Psoas muscle (tissue), 8 donors: Measurements from ENCODE around the gene SORCS3. TPM values are rescaled to one million over a fixed set of nuclear protein-coding genes. Genes with fewer than 3 reads are reported as not detected.

Source experiments
- ATAC-seq, 4 donors: fragments of 200-7000 bp; cut with Tn5 transposase; one replicate each; pipeline ENCODE4 v1.9.1; 2020; ENCODE audit warnings: moderate library complexity in 3 of 4, mild to moderate bottlenecking in 2 of 4
- DNase-seq, 2 donors: peaks; one replicate each; pipeline ENCODE4 v3.0.0-alpha.2; 2020
- H3K27ac ChIP-seq: fragments of 200-600 bp; one replicate; pipeline ENCODE4 v1.8.0; 2022
- H3K27me3 ChIP-seq, 3 donors: fragments of 200-600 bp in 1 of 3; one replicate each; pipeline versions ENCODE4 v1.6.1 to v1.8.0; 2013 to 2022; ENCODE audit warnings: low read length in 2 of 3, mild to moderate bottlenecking in 2 of 3, moderate library complexity in 1 of 3; ENCODE audit not compliant: insufficient read depth in 3 of 3
- H3K36me3 ChIP-seq, 2 donors: fragments of 200-600 bp in 1 of 2; one replicate each; pipeline versions ENCODE4 v1.6.1 to v1.8.0; 2013 to 2022; ENCODE audit warnings: low read depth in 1 of 2, mild to moderate bottlenecking in 1 of 2, moderate library complexity in 1 of 2; ENCODE audit not compliant: insufficient read depth in 1 of 2
- H3K4me1 ChIP-seq: fragments of 200-600 bp; one replicate; pipeline ENCODE4 v1.8.0; 2022
- H3K4me3 ChIP-seq: fragments of 200-600 bp; one replicate; pipeline ENCODE4 v1.8.0; 2022; ENCODE audit warnings: mild to moderate bottlenecking
- H3K9me3 ChIP-seq: fragments of 200-600 bp; one replicate; pipeline ENCODE4 v1.8.0; 2022
- WGBS, 3 donors: extraction: QIAGEN DNeasy Blood & Tissue Kit; methylation state at CpG; one replicate each; pipeline versions ENCODE4 v1.1.6 to v1.1.7; 2013; 5-methylcytosine and 5-hydroxymethylcytosine counted together
- intact Hi-C, 2 donors: fragments of 100-400 bp; cut with DNase I; formaldehyde crosslinking; loops; one replicate each; pipeline versions ENCODE4 v1.11.0 to v1.14.2; 2022
- polyA plus RNA-seq, 3 donors: library from polyadenylated mRNA; stranded (reverse); fragments of 200-250 nt; gene quantifications; one replicate each; pipeline ENCODE4 v1.2.3, GENCODE V29; 2013
- total RNA-seq, 4 donors: library from RNA; stranded (reverse); fragmentation: NEBNext Ultra II Directional in 2 of 4; extraction: Animal tissue kit (Norgen Biotek cat#: 25700) in 2 of 4; gene quantifications; one replicate each; pipeline versions ENCODE4 v1.2.1 to v1.2.4, GENCODE V29; 2021 to 2023
- TF ChIP-seq, protein P1 (sequence below): fragments of 200-600 bp; IDR thresholded peaks from one replicate; pipeline ENCODE4 v1.8.0; 2022; ENCODE audit warnings: antibody characterized with exemption
- donor health status: healthy with polysubstance abuse.
- donor health status: DM: no; HTN: no; CAD: no; lungs with moderate emphysema.
- donor health status: Bipolar disorder and iron deficiency.
- donor health status: healthy.
- donor health status: DM: yes; HTN: yes; CAD: no.
- donor health status: DM: no; HTN: no; CAD: no.
- donor health status: DM: no; HTN: no; CAD: no.
- donor health status: DM: yes; HTN: yes; CAD: no.

The SORCS3 gene
- total and polyA plus RNA-seq, 7 donors: 0.01 TPM; not detected in 6

DNA sequence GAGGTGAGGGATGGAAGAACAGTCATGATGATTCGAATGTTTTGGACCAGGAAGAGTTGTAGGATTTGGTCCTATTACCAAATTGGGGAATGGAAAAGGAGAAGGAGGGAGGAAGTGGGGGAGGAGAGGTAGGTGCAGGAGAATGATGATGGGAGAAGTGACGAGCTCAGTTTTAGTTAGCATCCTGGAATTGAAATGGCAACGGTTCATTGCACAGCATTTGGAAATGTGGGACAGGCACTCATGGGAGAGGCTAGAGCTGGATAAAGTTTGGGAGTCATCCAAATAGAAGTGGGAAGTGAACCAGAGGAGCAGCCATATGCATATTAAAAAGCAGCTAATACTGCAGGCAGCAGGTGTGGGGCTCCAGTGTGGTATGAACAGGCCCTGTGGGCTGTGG, 253.6 kb downstream of the SORCS3 start:
- Histone ChIP-seq H3K4me1 (no peaks in the 10 kb centered on the region), H3K9me3 (peaks cover 9% of the 10 kb centered on the region), H3K36me3 (no peaks in the 10 kb centered on the region), H3K4me3 (no peak overlapping the region), H3K27ac (no peak overlapping the region), H3K27me3 (no peaks in the 10 kb centered on the region)
- DNase-seq: no peak
- intact Hi-C loops: no loop called here
- ATAC-seq: no peak
- TF ChIP-seq, protein P1, sequence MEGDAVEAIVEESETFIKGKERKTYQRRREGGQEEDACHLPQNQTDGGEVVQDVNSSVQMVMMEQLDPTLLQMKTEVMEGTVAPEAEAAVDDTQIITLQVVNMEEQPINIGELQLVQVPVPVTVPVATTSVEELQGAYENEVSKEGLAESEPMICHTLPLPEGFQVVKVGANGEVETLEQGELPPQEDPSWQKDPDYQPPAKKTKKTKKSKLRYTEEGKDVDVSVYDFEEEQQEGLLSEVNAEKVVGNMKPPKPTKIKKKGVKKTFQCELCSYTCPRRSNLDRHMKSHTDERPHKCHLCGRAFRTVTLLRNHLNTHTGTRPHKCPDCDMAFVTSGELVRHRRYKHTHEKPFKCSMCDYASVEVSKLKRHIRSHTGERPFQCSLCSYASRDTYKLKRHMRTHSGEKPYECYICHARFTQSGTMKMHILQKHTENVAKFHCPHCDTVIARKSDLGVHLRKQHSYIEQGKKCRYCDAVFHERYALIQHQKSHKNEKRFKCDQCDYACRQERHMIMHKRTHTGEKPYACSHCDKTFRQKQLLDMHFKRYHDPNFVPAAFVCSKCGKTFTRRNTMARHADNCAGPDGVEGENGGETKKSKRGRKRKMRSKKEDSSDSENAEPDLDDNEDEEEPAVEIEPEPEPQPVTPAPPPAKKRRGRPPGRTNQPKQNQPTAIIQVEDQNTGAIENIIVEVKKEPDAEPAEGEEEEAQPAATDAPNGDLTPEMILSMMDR: no peak
- 58 to 65% (median 60%) methylated on average over 3 of the region's 3 CpGs for whole genome bisulfite sequencing, 3 donors

DNA sequence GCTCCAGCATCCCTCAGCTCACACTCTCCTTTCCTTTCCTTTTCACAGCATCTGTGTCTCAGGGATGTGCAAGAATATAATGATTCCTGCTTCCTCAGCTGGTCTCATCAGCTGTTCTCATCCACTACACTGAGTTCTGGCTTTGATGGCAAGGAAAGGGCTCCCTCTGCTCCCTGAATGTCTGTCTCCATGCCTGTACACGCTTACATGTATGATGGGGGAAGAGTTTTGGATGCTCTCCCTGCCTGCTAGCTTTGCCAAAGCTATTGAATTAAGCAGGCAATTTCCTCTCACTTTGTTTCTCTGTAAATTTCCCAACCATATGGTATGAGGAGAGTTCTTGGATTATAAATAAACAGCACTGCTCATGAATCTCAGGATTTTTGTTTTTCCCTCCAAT, 254.5 kb downstream of the SORCS3 start:
- H3K9me3 ChIP-seq: peaks cover 4% of the 10 kb centered on the region
- no peak overlapping the region for H3K4me3 ChIP-seq
- H3K27me3 ChIP-seq: no peaks in the 10 kb centered on the region
- DNase-seq (no peak), ATAC-seq (no peak)
- intact Hi-C loops: no loop called here
- TF ChIP-seq, protein P1: no peak
- H3K36me3 ChIP-seq: no peaks in the 10 kb centered on the region
- 38 to 45% (median 45%) methylated on average over 1 of the region's 1 CpG for WGBS, 3 donors
- no peaks in the 10 kb centered on the region for H3K4me1 ChIP-seq
- no peak overlapping the region for H3K27ac ChIP-seq

DNA sequence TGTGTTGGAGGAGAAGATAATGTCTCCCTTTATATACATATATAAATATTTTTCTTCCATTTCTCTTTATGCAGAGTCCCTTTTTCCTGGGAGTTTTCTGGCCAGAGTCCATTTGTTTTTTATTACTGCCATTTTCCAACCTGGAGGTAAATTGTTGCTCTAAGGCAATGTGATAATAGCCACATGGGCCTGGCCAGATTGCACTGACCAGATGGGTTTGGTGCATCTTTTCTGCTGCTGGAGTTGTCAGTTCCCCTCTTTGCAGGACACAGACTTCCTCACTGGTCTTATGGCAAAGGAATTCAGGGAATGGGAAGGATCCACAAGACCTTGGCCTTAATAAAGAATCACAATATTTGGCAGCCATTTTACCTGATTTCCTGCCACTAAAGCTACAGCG, 254.9 kb downstream of the SORCS3 start:
- Histone ChIP-seq H3K9me3 (no peaks in the 10 kb centered on the region), H3K4me3 (no peak overlapping the region), H3K27ac (no peak overlapping the region), H3K36me3 (no peaks in the 10 kb centered on the region), H3K4me1 (no peaks in the 10 kb centered on the region), H3K27me3 (no peaks in the 10 kb centered on the region)
- no peak for ATAC-seq
- TF ChIP-seq, protein P1: no peak
- intact Hi-C loops: no loop called here
- no peak for DNase-seq
- 24 to 66% (median 40%) methylated on average over 1 of the region's 1 CpG for WGBS, 3 donors

DNA sequence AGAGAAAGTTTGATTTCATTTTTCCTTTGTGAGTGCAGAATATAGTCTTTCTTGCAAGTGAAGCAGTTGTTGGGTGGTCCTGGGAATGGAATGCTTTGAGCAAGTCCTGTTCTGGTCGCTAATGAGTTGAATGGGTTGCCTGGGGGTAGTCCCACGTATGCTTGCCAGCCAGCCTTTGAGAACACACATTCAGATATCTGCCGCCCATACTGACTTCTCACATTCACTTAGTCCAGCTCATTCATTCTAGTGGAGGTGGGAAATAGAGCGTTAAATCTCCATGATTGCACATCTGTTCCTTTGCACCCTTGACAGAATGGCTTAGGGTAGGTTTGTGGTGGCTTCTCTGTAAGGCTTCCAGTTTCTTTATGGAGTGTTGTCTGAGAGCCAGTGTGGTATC, 256.6 kb downstream of the SORCS3 start:
- TF ChIP-seq, protein P1: no peak
- no peak overlapping the region for H3K27ac ChIP-seq
- H3K4me3 ChIP-seq: no peak overlapping the region
- intact Hi-C loops: no loop called here
- no peak for ATAC-seq
- no peak for DNase-seq
- H3K27me3 ChIP-seq: peaks cover 0 to 2% (median 0%) of the 10 kb centered on the region in 3 donors
- no peaks in the 10 kb centered on the region for H3K4me1 ChIP-seq
- 50 to 59% (median 50%) methylated on average over 4 of the region's 4 CpGs for WGBS, 3 donors
- H3K36me3 ChIP-seq: no peaks in the 10 kb centered on the region
- no peaks in the 10 kb centered on the region for H3K9me3 ChIP-seq

DNA sequence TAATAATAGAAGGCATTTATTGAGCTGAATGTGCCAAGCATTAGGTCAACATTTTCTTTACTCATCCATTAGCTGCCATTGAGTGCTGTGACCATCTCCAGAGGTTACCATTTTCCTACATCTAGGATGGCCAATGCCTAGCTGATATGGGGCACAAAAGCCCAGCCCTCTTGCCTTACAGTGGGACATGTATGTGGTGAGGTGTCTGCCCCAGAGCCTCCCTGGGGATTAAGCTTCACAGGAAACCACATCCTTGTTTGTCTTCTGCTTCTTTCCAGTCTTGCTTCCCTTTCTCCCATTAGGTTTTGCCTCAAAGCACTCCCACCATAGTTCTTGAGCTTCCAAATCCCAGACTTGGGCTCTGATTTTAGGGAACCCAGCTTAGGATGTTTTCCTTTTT, 258.7 kb downstream of the SORCS3 start:
- TF ChIP-seq, protein P1: no peak
- ATAC-seq (no peak), DNase-seq (no peak)
- intact Hi-C loops: no loop called here
- H3K9me3 ChIP-seq: no peaks in the 10 kb centered on the region
- no peak overlapping the region for H3K4me3 ChIP-seq
- H3K36me3 ChIP-seq: no peaks in the 10 kb centered on the region
- H3K27ac ChIP-seq: no peak overlapping the region
- H3K4me1 ChIP-seq: no peaks in the 10 kb centered on the region
- H3K27me3 ChIP-seq: peaks cover 0 to 2% (median 0%) of the 10 kb centered on the region in 3 donors
